K562 (cell line): ENCODE measurements around the gene NDUFS8. TPM values are rescaled to one million over a fixed set of nuclear protein-coding genes. Genes with fewer than 3 reads are reported as not detected.

Experiments used
- TARDBP ChIP-seq: fragments of 450-650 bp; IDR thresholded peaks from 2 replicates; pipeline ENCODE4 v1.6.1; 2016
- polyA plus RNA-seq, 8 experiments: library from polyadenylated mRNA; depleted of rRNA in 4 of 8; stranded (reverse) in 5 of 8; unstranded in 3 of 8; fragments of >200 nt; fragmentation: Nextera tagmentation in 2 of 8; fragmentation: Illumina TruSeq in 1 of 8; extraction: Ambion mirVana in 2 of 8; extraction: Trizol in 1 of 8; gene quantifications; 2 replicates each; pipeline versions ENCODE4 v1.2.1 to v1.2.3, GENCODE V29; 2011 to 2014; ENCODE audit warnings: inconsistent platforms in 1 of 8, missing spikeins in 1 of 8
- total RNA-seq, 7 experiments: library from RNA; depleted of rRNA in 6 of 7; stranded (reverse); fragments of >200 nt in 6 of 7; fragmentation: Illumina TruSeq in 2 of 7; extraction: Trizol in 2 of 7; gene quantifications; 2 replicates each; pipeline versions ENCODE4 v1.2.1 to v1.2.3, GENCODE V29; 2011 to 2021; ENCODE audit warnings: low replicate concordance in 1 of 7
- TF ChIP-seq, protein P1 (sequence below), 2 experiments: fragments of 450-650 bp; IDR thresholded peaks; 2 replicates each; pipeline ENCODE4 v1.6.1; 2016; ENCODE audit warnings: mild to moderate bottlenecking in 2 of 2, borderline replicate concordance in 1 of 2, low read depth in 1 of 2, moderate library complexity in 1 of 2

NDUFS8 gene
- total and polyA plus RNA-seq, 9 of the 15 experiments (the other 6 are each of a cell fraction or from before 2014, with no cell fraction given) = 36.5 to 351 (median 101) TPM

DNA sequence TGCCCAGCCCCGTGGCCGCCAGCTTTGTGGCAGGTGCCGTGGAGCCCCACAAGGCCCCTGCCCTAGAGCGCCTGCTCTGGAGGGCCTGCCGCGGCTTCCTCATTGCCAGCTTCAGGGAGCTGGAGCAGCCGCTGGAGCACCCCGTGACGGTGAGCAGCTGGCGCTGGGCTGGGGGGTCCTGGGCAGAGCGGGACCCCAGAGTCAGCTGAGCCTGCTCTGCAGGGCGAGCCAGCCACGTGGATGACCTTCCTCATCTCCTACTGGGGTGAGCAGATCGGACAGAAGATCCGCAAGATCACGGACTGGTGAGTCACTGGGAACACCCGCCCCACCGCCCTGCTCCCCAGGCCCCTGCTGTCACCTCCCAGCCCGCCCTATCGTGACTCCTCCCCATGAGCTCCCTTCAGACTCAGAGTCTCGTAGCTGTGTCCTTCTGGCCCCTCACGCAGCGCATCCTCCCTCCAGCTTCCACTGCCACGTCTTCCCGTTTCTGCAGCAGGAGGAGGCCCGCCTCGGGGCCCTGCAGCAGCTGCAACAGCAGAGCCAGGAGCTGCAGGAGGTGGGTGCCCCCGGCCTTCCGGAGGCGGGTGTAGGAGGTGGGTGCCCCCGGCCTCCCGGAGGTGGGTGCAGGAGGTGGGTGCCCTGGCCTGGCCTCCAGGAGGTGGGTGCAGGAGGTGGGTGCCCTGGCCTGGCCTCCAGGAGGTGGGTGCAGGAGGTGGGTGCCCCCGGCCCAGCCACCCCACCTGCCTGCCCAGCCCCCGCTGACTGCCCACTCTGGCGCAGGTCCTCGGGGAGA is 13.1 kb downstream of the NDUFS8 start (continued):
- TF ChIP-seq, protein P1, sequence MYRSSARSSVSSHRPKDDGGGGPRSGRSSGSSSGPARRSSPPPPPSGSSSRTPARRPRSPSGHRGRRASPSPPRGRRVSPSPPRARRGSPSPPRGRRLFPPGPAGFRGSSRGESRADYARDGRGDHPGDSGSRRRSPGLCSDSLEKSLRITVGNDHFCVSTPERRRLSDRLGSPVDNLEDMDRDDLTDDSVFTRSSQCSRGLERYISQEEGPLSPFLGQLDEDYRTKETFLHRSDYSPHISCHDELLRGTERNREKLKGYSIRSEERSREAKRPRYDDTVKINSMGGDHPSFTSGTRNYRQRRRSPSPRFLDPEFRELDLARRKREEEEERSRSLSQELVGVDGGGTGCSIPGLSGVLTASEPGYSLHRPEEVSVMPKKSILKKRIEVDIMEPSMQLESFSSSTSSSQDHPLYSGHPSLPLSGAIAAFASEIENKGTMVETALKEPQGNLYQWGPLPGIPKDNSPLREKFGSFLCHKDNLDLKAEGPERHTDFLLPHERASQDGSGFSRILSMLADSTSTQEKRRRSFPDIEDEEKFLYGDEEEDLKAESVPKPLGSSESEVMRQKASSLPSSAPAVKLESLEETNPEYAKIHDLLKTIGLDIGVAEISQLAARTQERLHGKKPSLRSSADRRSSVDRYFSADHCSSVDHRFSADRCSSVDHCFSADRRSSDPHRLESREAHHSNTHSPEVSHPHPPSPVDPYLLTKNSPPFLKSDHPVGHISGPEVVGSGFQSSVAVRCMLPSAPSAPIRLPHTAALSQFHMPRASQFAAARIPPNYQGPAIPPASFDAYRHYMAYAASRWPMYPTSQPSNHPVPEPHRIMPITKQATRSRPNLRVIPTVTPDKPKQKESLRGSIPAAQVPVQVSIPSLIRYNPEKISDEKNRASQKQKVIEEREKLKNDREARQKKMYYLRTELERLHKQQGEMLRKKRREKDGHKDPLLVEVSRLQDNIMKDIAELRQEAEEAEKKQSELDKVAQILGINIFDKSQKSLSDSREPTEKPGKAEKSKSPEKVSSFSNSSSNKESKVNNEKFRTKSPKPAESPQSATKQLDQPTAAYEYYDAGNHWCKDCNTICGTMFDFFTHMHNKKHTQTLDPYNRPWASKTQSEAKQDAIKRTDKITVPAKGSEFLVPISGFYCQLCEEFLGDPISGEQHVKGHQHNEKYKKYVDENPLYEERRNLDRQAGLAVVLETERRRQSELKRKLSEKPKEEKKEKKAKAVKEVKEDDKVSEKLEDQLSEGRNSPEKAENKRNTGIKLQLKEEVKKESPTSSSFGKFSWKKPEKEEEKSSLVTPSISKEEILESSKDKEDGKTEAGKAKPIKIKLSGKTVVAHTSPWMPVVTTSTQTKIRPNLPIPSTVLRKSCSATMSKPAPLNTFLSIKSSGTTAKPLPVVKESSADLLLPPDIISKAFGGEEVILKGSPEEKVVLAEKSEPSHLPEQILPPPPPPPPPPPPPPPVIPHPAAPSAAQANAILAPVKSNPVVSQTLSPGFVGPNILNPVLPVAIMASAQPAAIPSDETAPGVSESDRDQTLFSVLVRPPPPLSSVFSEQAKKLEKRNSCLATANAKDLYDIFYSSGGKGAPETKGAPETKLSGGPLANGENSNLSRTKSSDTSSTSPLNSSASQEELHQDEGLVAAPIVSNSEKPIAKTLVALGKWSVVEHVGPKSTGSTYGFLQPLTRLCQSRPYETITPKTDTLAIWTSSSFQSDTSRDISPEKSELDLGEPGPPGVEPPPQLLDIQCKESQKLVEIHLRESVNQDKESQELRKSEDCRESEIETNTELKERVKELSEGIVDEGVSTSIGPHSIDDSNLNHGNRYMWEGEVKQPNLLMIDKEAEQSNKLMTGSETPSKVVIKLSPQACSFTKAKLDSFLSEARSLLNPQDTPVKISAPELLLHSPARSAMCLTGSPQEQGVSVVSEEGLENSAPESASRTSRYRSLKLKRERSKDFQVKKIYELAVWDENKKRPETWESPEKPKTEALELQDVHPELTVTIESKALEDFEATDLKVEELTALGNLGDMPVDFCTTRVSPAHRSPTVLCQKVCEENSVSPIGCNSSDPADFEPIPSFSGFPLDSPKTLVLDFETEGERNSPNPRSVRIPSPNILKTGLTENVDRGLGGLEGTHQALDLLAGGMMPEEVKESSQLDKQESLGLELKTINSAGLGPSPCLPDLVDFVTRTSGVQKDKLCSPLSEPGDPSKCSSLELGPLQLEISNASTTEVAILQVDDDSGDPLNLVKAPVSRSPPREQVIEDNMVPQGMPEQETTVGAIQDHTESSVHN (IDR thresholded peaks at IDR 0.05; ENCODE audit: borderline replicate concordance in 1 of 2, low read depth in 1 of 2) = no peak
- no peak for TF ChIP-seq TARDBP
